Iris pigment epithelial cell (primary cell): ENCODE data around the gene OGFOD3.
"Not testable (repeated sequence)": the region's sequence is repeated elsewhere in the genome, so short reads cannot be mapped to it uniquely, and the experiment has no call there.

Experiments
- DNase-seq: peaks from one replicate; pipeline ENCODE4 v3.0.0-alpha.2; 2011; ENCODE audit warnings: low read depth

The OGFOD3 gene

DNA sequence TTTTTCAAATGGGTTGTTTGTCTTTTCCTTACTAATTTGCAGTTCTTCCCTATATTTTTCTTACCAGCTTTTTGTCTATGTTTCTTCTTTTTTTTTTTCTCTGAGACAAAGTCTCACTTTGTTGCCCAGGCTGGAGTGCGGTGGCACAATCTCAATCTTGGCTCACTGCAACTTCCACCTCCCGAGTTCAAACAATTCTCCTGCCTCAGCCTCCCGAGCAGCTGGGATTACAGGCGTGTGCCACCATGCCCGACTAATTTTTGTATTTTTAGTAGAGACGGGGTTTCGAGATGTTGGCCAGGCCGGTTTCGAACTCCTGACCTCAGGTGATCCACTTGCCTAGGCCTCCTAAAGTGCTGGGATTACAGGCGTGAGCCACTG lies 45.3 kb downstream of the OGFOD3 start:
- DNase-seq, result not testable (repeated sequence)

DNA sequence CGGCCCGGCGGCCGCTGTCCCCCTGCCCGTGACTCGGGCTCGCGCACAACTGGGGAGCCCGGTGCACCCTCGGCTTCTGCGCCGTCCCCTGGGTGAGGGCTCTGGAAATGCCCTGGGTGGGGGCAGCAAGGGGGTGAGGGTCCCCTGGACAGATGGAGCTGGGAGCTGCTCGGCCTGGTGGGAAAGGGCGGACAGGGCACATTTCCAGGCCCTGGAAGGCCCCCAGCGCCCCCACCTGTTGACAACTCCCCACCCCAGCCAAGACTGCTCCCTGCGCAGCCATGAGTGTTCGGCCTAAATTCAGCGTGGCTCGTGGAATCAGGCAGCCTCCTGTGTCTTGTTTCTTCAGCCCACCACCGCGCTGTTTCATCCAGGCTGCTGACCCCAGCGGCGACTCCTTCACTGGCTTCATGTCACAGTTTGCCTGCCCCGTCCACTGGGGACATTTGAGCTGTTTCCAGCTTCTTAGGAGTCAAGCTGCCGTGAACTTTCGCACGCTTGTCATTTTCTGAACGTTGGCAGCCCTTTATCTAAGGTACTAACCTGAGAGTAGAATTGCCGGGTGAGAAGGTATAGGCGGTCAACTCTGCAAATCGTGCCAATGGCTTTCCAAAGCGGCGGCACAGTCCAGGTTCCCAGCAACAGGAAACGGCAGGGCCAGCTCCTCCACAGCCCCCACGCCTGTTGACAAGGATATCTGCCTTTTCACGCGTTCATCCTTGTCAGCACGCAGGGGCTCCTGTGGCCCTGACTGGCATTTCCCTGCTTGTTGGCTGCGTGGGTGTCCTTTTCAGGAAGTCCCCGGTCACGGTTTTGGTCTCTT lies 45.9 kb downstream of the OGFOD3 start:
- DNase-seq, result no peak

DNA sequence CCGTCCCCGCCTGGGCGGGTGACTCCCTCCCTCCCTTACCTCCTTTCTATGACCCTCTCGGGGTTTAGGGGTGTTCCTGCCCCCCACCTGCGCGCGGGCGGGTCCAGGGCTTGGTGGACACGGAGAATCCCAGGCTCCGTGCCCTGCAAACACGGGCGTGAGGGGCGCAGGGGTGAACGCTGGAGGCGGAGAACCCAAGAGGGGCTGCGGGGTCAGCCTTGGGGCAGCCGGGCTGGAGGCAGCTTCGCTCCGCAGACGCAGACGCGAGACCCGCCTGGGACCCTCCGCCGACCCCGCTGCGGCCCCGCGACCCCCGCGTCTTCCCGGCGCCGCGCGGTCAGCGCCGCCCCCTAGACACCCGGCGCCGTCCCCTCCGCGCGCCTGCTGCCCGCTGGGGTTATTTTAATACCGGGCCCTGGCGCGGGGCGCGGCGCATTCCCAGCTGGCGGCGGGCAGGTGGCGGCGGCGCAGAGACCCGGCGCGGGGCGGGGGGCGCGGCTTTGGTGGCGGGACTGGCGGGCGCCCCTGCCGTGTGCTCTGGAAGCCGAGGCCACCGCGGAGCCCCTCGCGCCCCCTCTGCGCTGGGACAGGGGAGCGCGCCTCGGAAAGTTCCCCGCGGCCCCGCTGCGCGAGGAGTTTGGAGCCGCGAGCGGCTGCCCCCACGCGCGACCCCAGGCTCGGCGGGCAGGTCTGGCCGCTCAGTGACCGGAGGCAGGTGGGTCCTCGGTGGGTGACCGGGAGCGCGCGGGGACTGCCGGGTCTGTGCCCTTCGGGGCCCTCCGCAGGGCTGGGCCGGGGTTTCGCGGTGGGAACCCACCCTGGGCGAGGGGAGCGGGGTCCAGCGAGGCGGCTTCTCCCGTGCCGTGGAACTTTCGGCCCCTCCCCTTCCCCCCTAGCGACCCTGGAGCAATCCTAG lies 46.8 kb downstream of the OGFOD3 start, which contains the start of gene UTS2R:
UTS2R (plus strand) TSS at position 433 of the 916 bp plus-strand sequence. CDS start 2,560 bp downstream, outside the sequence.
- DNase-seq, result no peak

DNA sequence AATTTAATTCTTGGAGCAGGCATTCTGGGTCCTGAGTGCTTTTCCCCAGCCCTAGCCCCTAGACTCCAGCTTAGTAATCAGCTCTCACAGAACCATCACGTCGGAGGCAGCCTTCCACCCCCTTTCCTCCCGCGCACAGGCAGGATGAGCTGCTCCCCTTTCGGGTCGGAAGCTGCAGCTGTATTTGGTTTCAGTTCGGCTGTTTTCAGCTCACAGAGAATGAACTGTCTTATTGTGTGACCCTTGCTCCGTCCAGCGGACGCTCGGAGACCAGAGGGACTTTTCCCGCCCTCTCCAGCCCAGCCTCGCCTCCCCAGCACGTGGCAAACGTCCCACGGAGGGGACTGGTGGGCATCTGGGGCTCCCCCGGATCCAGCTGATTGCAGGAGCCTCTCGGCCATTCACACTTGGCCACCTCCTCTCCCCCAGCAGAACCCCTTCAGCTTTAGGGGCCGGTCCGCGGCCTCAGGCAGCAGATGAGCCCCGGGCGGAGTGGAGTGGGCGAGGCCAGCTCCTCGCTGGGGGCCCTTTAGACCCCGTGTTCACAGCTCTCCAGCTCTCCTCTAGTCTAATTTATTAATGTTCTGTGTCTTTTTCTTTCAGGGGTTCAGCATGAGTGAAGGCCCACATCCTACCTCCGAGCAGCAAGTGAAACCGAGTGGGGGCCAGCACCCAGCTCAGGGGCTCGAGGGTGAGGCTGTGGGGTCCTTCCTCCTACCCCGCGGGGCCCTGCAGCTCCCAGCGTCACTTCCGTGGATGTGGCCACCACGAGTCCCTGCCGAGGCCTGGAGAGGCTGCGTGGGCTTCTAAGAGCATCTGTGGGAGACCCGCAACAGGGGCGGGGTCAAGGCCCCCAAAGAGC lies 47.7 kb downstream of the OGFOD3 start:
- DNase-seq, result no peak

DNA sequence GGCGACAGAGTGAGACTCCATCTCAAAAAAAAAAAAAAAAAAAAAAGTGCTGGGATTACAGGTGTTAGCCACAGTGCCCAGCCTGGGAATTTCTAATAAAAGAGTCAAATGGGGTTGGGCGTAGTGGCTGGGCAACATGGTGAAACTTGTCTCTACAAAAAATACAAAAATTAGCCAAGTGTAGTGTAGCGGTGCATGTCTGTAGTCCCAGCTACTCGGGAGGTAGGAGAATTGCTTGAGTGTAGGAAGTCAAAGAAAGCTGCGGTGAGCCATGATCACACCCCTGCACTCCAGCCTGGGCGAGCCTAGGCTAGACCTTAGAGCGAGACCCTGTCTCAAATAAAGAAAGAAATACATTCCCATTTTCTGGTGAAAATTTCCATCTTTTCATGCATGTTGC lies 49.2 kb downstream of the OGFOD3 start:
- no peak for DNase-seq

DNA sequence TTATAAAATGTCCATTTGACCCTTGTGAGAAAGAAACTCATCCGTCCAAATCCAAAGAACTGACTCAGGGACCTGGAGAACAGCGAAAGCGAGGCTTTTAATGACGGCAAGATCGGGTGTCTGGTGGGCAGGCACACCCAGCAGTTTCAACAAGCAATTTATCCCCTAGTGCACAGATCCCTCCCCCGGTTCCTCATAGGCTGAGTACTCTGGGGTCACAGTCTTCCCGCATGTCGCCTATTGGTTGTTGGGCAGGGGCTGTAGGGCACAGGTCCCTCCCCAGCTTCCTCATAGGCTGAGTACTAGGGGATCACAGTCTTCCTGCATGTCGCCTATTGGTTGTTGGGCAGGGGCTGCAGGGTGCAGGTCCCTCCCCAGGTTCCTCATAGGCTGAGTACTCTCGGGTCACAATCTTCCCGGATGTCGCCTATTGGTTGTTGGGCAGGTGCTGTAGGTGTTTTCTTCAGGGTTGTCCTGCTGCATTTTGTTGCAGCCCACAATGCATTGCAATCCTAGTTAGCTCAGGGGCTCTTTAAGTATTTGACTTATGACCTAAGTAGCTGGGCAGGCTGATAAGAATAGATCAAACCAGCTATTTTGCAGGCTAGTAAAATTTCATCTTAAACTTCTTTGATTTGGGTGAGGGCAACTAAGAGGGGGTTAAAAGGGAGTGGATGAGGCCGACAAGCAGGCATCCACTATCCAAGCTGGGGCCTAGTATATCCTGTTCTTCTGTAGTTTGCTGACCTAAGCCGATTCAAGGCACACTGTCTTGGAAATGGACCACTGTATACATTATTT lies 50.5 kb downstream of the OGFOD3 start:
- no peak for DNase-seq

DNA sequence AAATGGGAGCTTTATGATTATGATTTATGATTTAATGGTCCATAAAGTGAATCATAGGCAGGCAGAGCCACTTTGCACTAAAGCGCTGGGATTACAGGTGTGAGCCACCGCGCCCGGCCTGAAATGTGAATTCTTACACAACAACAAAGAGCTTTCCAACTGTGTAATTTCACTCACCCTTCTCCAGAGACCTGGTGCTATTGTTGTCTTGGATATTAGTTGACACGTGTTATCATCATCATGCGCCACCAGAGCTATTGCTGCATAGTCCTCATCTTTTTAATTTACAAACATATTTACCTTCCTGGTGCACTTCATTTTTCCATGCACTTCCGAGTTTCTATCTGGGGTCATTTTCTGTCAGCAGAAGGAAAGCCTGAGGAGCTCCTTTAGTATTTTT lies 51.6 kb downstream of the OGFOD3 start:
- DNase-seq, result no peak

DNA sequence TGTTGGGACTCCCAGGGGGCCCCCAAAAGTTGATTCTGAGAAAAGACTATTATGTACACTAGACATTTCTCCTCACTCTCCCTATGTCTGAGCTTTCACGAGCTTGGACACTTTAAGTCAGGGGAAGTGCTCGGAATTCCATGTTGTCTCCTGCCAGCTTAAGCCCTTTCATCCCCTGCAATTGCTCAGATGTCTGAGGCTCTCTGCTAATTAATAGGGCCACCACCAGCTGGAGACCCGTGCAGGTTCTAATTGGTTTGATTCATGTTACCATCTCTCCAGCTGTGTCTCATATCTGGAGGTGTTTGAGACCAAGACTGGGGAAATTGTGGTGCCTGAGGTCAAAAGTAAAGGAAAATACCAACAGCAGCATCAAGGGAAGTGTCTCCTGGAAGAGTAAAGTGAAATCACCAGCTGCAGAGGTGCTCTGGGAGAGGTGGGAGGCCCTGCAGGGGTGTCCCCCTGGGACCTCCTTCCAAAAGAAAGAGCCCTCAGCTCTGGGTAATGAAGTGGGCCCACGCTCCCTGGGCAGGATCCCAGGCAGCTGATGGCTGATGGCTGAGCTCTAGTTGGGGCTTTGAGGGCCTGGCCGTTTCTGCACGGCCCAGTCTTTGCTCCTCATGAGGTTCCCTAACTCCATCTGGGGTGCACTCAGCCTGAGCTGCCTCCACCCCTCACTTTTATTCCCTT lies 52.6 kb downstream of the OGFOD3 start:
- DNase-seq, result no peak

DNA sequence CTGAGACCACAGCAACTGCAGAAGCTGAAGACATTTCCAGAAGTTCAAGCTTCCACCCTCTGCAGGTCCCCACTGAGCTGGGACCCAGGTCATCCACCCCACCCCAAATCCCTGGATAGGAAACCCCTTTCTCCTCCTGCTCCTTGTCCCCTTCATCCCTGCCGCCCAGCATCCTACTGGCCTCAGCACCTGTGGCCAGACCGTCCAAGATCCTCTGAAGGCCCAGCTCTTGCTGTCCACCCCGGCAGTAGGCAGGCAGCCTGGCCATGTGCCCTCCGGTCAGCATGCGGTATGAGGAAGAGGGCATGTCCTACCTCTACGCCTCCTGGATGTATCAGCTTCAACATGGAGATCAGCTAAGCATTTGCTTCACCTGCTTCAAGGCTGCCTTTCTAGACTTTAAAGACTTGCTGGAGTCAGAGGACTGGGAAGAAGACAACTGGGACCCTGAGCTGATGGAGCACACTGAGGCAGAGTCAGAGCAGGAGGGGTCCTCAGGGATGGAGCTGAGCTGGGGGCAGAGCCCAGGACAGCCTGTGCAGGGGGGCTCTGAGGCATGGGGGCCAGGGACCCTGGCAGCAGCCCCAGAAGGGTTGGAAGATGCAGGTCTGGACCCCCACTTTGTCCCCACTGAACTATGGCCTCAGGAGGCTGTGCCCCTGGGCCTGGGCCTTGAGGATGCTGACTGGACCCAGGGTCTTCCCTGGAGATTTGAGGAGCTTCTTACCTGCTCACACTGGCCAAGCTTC lies 56.3 kb downstream of the OGFOD3 start:
- DNase-seq, result no peak

DNA sequence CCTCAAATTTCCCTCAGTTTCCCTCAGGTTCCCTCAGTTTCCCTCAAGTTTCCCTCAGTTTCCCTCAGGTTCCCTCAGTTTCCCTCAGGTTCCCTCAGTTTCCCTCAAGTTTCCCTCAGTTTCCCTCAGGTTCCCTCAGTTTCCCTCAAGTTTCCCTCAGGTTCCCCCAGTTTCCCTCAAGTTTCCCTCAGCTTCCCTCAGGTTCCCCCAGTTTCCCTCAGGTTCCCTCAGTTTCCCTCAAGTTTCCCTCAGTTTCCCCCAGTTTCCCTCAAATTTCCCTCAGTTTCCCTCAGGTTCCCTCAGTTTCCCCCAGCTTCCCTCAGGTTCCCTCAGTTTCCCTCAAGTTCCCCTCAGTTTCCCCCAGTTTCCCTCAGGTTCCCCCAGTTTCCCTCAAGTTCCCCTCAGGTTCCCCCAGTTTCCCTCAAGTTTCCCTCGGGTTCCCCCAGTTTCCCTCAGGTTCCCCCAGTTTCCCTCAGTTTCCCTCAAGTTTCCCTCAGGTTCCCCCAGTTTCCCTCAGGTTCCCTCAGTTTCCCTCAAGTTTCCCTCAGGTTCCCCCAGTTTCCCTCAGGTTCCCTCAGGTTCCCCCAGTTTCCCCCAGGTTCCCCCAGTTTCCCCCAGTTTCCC lies 58.8 kb downstream of the OGFOD3 start:
- DNase-seq, result not testable (repeated sequence)

DNA sequence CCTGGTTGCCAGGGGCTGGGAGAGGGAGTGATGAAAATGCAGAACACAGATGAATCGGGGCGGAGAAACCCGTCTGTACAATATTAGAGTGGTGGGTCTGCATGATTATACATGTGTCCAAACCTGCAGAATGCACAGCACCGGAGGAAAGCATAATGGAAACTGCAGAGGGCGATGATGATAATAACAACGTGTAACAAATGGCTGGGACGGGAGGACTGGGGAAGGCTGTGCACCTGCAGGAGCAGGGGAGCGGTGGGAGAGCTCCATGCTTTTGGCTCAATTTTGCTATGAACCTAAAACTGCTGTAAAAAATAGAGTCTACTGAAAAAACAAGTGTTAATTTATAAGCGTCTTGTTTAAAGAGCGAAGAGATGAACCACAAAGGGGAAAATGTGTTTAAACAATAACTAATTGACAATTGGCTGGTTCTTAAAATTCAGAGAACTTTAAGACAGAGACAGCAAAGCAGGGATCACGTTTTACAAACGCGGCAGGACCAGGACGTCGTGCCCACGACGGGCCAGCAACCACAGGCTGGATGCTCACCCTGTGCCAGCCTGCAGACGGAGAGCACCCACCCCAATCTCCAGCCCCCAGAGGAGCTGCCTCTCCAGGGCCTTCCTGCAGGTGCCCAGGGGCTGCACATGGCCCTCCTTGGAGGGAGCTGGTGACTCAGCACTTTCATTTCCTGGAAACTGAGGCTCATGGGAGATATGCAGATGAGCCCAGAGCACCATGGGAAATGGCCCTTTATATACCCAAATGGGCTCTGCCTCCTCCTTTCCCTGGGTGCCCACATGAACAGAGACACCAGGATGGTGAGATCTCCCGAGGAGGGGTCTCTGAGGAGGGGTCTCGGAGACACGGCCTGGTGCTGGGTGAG lies 59.7 kb downstream of the OGFOD3 start, which contains the start of gene TEX19:
TEX19 (plus strand) TSS at position 783 of the 886 bp plus-strand sequence. CDS start 2,904 bp downstream, outside the sequence.
- DNase-seq, result no peak

DNA sequence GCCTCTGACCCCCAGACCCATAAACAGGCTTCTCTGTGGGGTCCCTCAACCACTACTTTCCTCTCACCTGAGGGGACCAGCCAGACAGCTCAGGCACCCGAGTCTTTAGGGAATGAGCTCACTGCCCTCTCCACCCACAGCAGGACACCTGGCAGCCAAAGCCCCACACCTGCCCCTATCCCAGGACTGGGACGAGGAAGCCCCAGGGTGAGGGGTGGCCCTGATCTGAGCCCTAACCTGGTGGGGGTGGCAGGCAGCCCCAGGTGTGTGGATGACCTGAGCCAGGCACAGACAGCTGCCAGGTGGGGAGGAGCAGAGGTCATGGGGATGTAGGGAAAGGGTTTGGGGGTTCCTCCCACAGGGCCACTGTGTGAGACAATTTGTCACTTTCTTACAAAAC lies 61.0 kb downstream of the OGFOD3 start:
- DNase-seq, result no peak

DNA sequence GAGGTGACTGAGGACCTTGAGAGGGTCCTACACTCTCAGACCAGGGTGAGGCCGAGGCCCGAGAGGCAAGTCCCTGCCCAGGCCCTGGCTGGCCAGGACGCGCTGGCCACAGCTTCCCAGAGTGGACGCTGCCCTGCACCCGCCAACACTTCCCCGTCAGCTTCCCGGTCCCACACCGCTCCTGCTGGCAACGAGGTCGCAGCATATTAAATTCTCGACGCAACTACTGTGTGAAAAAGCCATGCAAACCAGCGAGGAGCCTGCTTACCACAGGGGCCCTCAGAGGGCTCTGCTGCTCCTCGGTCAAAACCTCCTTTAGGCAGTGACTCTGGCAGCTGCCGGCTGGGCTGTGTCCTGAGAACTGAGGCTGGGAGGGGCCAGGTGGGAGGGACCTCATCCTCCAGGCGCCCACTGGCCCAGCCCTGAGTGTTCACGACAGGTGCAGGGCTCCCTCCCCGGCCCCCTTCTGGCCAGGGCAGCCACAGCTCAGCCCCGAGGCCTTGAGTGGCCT lies 61.5 kb downstream of the OGFOD3 start:
- DNase-seq, result no peak

DNA sequence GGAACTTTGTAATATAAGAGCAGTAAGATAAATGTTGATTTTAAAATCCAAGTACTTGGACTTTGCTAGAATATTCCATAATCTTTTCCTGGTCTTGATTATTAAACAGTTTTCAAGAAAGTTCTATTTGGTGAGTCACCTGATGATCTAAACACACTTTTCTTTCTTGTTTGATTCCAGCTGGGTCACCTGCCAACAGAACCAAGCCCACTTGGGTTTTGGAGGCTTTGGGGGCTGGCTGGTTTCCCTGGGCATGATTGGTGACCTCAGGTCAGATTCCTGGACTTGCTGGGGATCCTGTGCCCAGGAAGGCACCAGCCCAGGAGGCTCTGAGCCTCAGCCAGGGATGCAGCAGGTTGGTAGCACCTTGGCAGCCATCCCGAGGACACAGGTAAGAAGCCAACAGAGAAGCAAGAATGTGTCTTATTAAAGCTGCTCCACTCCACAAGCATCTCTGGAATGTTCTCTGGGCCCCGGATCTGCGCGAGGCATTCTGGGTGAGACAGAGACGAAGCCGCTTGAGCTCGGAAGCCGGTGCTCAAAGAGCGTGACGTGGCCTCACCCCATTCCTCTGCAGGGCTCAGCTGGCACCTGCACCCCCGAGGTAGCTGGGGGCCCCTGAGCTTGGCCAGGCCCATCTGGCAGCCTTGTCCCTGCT lies 62.5 kb downstream of the OGFOD3 start:
- DNase-seq, result peak; percentile 54

DNA sequence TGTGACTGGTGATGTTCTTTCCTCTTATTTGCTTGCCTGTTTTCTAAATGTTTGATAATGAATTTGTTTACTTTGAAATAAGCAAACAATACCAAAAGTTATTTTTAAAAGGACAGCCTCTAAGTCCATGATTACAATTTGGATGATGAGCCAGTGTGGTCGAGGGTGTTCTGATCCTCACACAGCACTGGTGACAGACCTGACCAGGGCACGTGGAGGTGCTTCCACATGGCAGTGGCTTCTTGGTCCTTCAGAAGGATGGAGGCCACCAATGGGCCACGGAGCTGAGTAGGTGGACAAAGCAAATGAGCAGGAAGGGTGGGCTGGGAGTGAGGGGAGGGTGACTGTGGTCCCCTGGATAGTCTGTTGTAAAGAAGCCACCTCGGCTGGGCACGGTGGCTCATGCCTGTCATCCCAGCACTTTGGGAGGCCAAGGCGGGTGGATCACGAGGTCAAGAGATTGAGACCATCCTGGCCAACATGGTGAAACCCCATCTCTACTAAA lies 63.5 kb downstream of the OGFOD3 start:
- DNase-seq, result no peak

DNA sequence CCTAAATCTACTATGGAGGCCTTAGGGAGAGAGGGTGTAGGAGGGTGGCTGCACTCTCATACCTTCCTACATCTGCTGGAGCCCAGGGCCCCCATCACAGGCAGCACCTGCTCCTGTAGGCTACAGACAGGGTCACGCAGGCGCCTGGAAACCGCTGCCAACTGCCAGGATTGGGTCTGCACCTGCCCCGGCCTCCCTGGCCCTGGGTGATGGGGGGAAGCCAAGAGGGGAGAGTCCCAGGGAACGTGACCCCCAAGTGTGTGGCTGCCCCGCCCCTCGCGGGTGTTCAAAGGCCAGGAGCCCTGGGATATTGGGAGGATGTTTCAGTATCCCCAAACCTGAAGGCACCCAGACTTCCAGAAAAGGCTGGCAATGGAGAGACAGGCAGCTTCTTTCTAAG lies 64.9 kb downstream of the OGFOD3 start:
- DNase-seq, result no peak
